RCC 7860 (cell line): ENCODE results near the gene VOPP1.

Source experiments
- DNase-seq: peaks from one replicate; pipeline ENCODE4 v3.0.0-alpha.2; 2015; ENCODE audit warnings: low spot score
- FAIRE-seq: peaks from 2 replicates; lab custom pipeline; 2012; peaks lifted over from hg19 to GRCh38; lab: Jason Lieb, UNC

VOPP1 gene

DNA sequence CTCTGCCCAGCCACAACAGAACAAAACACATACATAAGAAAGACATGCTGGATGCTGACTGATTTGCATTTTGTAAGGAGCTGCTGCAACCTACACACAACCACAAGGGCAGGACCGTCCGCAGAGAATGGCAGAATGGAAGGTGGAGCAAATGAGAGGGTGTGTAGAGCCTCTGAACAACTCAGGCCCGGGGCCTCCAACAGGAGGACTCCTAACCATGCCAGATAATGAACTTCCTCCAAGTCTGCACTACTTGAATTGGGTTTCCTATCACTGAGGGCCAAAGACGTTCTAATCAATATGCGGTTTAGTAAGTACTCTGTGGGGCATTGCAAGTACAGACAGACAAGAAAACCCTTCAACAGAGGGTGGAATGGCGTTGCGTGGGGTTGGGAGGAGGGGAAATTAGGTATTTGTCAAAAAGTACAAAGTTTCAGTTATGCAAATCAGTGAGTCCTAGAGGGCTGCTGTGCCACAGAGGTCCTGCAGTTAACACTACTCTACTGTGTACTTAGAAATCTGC, 14.6 kb downstream of the VOPP1 start:
- FAIRE-seq (no peak), DNase-seq (no peak)

DNA sequence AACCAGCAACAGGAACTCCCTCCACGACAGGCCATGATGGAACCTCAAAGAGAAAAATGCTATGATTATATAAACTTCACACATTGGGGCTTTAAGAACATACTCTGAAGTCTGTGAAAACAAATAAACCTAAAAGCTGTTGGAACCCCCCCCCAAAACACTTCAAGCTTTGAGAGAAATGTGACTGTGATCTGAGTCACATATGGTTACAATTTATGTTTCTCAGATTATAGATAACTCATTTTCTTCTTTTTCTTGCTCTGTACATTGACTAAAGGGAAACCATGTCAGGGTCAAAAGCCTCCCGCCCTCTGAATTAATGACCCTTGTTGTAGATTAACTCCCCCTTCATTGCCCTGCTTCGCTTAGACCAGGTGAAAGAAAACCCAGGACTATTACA, 15.8 kb downstream of the VOPP1 start:
- DNase-seq = no peak
- no peak for FAIRE-seq

DNA sequence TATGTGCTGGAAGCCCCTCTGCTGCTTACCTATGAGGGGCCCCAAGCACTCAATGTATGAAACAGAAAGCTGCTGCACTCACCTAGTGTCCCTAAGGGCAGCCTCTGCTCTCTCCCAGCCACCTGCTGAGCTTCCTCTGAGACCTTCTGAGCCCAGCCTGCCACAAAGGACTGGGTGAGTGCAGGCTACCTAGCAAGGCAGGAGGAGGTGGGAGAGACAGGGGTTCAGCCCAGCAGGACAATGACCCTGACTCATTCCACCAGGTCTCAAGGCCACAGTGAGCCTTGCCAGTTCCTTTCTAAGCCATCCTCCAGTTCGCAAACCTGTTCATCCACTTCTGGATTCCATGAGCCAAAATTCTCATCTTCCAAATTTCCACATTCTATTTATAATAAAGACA, 16.3 kb downstream of the VOPP1 start:
- DNase-seq (no peak), FAIRE-seq (no peak)

DNA sequence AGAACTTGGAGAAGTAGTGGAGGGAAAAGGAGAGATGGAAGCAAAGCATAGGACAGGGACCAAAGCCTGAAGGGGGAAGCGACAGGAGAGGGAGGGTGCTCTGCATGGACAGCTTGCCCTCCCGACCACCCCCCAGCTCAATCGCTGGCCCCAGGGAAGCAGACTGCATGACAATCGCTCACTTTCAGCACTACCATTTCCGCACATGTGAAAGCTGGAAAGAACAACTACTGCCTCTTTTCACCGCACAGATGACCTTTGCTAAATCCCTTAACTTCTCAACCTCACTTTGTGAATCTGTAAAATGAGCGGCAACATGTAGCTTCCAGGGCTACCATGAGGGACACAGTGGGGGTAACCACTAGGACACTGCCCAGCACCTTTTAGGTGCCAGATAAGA, 17.1 kb downstream of the VOPP1 start:
- FAIRE-seq = no peak
- DNase-seq = no peak

DNA sequence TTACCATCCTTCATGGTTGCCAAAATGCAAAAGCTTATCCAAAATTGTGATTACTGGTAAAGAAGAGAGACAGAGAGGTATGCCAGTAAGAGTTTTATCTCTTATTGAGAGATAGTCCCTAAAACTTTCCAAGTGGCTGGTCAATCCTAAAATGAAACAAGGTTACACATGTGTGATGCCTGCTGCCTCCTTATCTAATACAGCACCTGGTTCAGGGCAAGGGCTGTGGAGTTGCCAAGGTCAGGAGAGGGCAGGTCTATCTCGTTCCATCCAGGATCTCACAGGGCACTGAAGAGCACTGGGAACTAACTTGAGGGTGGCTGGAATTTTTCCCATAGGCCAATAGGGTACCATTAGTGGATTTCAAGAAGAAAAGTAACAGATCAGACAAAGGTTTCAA, 18.3 kb downstream of the VOPP1 start:
- FAIRE-seq = no peak

DNA sequence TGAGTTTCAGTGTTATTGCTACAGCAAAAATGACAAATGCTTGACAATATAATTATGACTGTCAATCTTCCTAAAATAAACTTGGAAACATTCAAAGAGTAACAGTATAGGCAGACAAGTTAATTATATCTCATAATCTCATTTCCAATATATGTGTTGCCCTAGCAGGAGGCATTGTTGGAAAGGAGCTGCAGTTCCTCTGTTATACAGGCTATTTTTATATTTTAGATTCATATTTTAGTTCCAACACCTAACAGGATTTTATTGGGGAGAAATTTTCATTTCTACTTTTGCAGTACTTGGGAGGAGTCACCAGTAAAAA, 19.3 kb downstream of the VOPP1 start:
- no peak for DNase-seq
- FAIRE-seq = no peak

More for the DNA sequence above, 18.3 kb downstream of the VOPP1 start:
- no peak for DNase-seq

DNA sequence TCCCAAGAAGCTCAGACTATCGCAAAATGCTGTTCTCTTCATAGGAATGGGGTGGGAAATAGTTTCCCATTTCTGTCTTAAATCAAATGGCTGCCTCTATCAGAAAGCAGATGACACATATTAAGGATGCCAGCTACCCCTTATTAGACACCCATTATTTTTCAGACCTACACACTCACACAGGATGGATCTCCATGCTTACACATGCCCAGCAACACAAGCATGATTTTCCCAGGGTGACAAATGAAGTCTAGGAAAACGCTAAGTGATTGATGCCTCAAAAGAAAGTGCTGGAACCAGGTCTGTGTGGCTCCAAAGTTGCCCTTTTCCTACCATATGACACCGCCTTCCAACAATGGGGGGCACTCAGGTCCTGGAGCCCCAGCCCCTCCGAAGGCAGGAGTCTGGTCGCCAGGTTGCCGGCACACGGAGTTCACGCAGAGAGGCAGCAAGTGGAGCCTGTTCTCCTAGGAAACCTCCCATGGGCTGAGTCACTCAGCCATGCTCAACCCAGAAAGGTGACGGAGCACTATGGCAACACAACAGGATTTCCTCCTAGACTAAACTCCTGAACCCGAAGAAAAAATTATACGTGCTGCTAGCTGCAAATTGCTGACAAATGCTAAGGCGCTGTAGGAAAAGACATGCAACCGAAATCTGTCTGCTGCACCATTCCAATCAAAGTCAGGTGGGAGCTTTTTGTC, 19.8 kb downstream of the VOPP1 start:
- DNase-seq (peak; percentile 94), FAIRE-seq (peak; percentile 89)

DNA sequence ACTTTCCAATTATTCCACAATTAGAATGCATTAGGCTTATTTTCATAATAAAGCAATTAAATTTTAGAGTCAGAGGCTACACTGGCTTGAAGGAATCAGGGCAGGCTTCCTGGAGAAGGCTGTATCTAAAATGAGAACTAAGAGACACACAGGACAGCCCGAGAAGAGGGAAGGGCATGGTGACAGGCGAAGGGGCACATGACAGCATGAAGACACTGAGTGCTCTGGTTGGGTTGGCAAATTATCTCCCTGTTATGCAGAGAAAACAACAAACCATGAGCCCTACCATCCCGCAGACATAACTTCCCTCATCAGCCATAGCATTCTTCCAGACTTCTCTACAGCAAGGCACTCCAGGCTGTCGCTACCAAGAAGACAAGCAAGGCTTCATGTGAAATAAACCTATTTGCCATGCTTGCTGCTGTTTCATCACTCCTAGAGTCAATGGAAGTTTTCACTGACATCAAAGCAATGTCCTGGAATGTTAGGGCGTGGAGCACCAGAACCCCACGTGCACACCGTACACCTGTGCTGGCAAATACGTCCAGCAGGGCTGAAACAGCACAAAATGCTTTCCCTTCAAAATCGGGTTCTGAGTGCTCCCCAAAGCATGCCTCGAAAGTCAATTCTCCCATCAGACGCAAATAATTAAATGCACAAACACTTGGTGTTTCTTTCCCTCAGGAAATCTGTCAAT, 21.3 kb downstream of the VOPP1 start:
- DNase-seq (no peak), FAIRE-seq (no peak)

DNA sequence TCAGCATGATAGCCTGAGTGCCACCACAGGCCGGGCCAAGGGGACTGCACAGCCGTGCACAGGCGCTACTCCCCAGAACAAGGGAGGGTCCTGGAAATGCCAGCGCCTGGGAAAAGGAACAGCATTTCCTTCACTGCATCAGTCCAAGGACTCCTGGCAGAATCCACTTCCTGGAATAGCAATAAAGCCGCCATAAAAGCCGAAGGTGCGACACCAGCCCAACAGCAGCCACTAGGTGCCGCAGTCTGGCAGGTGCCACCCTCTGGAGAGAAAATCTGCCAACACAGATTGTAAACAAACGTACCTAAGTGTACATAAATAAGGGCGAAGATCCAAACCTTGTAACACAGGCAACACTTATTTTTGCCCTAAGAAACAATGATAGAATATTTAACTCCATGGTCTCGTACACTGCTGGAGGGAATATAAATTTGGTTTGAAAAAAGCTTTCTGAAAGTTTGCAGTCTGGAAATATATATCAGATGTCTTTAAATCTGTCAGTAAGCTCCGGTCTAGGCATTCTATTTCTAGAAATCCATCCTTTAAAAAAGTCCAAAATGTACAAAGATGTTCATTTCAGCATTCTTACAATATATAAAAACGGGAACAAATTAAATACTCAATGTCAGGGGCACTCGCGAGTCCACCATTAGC, 22.2 kb downstream of the VOPP1 start:
- FAIRE-seq = no peak
- DNase-seq = no peak

DNA sequence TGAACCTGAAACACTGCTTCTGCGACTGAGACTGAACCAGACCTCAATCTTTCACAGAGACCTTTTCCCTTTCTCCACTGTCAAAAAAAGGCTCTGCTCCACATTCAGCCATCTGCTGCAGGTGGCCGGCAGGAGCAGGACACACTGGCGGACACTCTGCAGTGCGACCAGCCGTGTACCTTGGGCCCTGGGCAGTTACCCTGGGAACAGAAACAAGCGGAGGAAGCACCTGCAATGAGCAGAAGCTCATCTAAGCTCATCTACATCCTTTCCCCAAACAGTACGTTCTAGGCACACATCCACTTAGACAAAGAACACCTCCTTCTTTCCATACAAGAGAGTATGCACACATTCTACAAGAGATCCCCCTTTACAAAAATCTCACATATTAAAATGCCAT, 22.8 kb downstream of the VOPP1 start:
- FAIRE-seq = no peak
- no peak for DNase-seq

DNA sequence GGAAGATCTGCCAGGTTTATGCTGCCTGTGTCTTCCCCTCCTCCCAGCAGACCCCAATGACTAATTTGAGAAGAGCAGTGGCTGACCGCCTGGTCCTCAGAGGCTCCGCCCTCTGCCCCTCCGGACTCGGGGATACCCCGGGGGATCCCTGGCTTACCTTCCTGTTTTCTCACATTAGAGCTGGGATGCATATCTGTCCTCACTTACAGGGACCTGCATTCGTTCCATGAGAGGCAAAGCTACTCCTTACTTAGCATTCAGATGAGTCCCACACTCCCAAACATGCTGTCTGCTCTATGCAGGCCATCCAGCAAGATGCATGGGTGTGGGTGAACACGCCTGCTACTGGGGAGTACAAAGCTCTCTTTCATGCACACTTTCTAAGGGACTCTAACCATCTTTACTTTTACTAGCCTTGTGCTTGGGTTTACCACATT, 24.0 kb downstream of the VOPP1 start:
- no peak for FAIRE-seq

DNA sequence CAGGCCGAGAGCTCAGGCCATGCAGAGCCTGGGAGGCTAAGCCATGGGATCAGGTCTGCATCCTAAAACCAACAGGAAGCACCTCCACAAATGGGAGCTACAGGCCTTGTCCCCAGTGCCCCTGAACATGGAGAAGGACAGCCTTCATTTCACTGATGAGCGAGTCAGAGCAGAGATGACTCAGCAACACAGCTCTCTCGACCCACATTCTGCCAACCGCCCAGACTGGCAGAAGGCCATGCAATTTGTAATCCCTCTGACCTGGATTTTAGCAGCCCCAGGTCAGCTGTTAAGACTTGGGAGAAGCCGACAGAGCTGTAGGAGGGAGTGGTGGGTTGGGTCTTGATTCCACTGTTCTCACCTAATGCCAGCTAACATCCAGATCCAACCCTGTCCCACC, 25.5 kb downstream of the VOPP1 start:
- DNase-seq = peak; percentile 90
- peak; percentile 94 for FAIRE-seq

More for the DNA sequence above, 24.0 kb downstream of the VOPP1 start:
- DNase-seq = no peak

DNA sequence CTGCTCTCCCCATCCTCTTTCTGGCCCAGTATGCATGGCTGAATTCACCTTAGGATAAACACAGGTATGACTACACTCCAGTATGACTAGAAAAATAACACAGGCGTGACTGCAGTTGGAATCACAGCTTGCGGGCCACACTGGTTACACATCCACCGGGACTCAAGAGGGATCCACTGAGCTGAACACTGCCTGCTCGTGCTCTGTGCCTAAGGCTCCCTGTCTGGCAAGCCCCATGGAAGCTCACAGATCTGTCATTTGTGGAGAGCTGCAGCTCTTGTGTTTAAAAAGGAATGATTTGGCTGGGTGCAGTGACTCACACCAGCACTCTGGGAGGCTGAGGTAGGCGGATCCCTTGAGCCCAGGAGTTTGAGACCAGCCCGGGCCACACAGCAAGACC, 26.8 kb downstream of the VOPP1 start:
- FAIRE-seq (peak; percentile 94), DNase-seq (peak; percentile 94)

DNA sequence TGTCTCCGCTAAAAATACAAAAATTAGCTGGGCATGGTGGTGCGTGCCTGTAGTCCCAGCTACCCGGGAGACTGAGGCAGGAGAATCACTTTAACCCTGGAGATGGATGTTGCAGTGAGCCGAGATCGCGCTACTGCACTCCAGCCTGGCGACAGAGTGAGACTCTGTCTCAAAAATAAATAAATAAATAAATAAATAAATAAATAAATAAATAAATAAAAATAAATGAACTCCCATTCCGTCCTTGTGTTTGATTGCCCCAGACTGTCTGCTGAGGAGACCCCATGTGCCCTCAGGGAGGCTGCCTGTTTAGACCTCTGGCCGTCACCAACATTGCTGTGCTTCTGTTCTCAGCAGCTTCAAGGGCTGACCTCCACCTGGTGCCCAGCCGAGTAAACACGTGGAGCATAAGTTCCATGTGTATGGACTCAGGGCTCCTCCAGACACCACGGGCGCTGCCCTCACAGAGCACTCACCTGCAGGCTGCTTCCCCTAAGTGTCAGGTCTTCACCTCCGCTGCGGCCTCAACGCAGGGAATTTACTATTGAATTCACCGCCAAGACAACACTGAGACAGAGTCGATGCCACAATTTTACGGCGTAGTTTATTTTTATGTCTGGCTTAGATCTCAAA, 32.0 kb downstream of the VOPP1 start:
- FAIRE-seq (no peak), DNase-seq (no peak)

DNA sequence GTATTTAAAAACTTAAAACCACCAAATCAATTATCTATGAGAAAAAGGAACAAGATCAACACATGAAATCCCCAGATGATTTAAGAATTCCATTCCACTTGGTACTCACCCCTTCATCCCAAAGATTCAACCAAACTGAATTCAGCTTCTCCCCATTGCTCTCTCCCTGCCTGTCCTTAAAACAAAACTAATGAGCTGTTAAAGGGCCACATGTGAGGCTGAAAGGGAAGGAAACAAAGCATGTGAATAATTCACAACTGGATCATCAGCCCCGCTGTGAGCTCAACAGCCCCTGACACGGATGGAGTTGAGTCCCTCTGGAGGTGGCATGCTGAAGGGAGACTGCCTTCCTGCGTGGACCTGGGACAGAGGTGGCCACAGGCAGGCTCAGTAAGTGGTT, 32.9 kb downstream of the VOPP1 start:
- DNase-seq = peak; percentile 8
- FAIRE-seq = no peak

DNA sequence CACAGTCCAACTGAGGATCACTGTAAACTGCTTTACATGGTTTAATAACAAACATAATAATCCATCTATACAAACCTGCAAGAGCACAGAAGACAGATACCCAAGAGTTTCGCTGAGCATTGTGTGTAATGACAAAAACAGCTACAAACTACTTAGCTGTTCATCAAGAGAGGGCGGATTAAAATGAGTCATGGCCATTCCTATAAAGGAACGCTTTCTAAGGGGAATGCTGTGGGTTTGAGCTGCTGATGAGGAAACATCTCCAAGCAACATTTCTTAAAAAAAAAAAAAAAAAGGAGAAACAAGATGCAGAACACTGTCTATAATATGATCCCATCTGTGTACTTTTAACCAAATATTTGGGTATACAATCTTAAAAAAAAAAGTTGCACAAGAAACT, 33.8 kb downstream of the VOPP1 start:
- DNase-seq (peak; percentile 32), FAIRE-seq (peak; percentile 39)

DNA sequence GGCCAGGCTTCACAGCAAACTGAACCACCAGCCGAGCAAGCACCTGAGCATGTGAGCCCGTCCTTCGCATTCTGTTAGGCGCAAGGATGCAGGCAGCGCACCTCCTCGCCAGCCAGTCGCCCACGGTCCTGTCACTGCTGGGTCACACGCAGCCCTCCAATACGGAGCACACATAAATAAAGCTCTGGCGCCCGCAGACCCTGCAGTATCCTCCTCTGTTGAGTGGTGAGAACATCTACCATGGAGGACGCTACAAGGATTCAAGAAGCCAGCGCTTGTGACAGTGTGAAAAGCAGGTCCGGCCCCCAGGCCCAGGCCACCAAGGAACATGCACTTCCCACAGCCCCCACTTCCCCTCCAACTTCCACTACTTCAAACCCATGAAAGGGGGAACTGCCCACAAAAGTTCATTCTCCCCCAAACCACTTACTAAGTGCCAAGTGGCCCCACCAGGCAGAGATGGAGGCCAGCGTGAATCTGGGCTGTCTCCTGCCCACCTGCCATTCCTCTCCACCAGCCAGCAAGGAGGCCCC, 34.8 kb downstream of the VOPP1 start:
- FAIRE-seq (no peak), DNase-seq (no peak)

DNA sequence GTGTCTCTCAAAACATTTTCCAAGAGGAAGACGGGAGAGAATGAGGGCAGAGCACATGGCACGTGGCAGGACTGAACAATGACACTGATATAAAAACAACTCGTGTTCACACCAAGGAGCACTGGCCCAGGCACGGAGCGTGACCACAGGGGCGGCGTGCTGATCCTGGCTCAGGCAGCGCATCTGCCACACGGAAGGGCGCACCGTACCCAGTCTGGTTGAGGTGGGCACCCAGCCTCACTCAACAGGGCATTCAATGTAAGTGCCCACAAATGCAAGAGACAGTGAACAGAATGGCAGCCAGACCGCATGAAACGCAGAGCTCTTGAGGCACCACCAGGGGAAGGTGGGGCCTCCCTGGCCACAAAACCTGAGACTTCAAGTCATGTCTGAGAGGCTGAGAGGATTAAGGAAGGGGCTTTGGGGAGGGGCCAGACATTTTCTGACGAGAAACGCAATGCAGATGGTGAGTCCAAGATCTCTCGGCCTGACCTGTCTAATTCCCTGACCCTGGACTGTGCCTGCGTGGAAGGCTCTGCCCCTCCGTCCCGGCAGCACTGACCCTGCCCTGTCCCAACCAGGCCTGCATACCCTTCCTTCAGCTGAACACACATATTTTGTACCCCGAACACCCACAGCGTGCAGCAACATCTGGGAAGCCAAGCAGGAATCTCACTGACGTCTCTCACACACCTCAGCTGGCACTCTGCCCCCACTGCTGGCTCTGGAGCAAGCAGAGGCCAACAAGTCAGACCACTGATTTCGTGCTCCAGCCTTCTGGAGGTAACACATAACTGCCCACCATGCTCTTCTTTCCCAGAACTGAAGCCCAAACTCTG, 35.5 kb downstream of the VOPP1 start:
- DNase-seq = no peak
- FAIRE-seq = no peak

DNA sequence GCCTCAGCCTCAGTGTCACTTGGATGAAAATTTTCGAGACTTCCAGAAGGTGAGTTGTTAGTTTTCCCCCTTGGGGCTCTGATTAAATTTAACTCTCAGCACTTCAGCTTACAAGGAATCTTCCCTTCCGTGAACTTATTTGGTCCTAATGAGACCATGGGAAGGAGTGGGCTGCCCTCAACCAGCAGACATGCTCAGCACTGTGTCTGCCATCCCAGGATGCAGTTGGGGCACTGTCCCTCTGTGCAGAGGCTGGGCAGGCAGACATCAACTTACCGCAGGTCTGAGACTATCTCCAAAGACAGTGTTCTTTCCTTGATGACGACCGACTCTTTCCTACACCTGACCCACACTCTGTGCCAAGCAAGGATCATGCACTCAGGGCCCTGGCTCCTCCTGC, 36.7 kb downstream of the VOPP1 start:
- no peak for FAIRE-seq

DNA sequence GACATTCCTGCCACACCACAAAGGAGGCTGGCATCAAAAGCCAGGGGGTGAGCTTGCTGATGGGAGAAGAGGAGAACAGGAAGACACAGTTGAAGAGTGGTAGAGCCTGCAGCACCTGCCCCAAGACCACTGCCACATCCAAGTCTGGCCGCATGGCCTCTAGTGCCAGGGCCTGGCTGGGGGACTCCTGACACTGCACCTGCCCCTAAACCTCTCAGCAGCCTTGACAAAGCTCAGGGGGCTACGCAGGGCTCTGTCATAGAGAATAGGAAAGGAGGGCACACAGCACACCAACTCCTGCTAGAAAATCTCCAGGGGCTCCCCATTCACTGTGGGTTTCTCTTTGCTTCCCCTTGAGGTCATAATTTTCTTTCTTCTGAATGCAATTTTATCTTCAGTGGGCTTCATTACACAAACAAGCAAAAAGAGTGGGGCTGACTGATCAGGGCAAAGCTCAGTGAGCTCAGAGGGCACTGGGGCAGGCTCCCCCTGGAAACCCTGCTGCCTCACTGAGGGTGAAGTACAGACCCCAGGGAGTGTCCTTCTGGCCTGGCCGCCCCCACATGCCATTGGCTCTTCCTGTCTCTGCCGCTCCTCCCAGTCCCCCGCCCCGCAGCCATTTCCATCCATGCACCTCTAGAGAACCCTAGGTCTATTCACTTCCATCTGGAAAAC, 37.2 kb downstream of the VOPP1 start:
- DNase-seq (no peak), FAIRE-seq (no peak)

More for the DNA sequence above, 36.7 kb downstream of the VOPP1 start:
- no peak for DNase-seq
